Stimulated activated CD8-positive, alpha-beta memory T cell treated with anti-CD3 and anti-CD28 coated beads, Interleukin-2, amount 100 ng/mL, for 1 hour (primary cell): ENCODE results near the gene RHOG.
"Not testable (repeated sequence)": the region's sequence is repeated elsewhere in the genome, so short reads cannot be mapped to it uniquely, and the experiment has no call there.

Experiments used
- DNase-seq, 2 donors: peaks; one replicate each; pipeline ENCODE4 v3.0.0-alpha.2; 2020; ENCODE audit warnings: low read depth in 2 of 2

RHOG gene

DNA sequence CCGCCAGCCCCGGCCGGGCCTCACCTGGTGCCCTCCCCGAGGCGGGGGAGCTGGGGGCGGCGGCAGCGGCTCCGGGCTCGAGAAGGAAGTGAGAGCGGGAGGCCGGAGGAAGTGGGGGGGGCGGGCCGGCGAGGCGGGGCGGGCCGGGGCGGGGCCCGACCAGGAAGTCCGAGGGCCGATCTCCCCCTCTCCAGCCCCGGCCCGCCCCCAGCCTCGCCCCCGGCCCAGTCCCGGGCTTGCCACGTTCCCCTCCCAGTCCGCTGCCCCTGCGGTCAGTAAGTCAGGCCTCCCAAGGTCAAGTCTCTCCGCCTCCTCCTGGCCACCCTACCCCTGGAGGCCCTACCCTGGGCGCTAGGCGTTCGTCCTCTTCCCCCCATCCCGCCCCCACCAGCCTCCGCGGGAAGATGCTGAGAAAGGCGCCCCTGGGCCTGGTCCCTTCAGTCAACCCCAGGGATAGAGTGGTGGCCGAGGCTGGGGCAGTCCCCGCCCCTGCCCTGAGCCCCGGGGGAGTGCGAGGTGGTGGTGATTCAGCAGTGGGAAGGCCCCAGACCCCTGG is at the start of gene RHOG:
Gene RHOG, minus strand, starts transcription at position 90 of the 556 bp plus-strand sequence. CDS start 12,821 bp downstream, outside the sequence.
- DNase-seq: peak; percentile 35 to 57

DNA sequence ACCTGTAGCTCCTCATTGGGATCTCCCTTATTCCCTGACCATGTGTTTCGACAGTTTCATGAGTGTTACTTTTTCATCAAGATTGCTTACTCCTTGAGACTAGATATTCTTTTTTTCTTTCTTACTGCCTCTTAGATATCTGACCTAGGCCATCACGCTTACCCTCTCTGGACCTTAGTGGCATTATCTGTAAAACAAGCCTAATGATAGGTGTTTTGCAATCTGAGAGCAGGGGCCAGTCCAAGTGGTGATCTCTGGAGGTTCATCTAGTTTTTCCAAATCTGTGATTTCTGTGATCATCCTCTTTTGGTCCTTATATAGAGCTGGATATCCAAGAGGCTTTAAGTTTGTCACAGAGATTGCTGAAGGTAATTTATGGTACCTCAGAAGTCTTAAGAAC is 49.3 kb upstream of the RHOG start:
- DNase-seq: no peak

DNA sequence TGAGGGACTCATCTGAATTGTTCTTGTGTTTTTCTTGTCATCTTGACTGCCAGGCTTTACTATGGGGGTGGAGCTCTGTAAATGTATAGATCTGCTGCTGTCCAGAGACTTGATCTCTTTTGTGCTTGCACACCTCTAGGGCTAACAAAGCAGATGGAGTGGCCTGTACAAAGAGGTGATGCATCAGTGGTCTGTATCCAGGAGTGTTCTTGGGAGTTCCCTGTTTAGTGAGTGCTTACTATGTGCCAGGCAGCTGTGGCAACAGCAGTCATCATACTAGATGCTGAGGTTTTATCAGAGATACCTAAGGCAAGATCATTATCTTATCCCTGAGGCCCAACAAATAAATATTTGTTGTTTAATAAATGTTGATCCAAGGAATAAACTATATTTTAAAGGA is 48.1 kb upstream of the RHOG start:
- DNase-seq: no peak

DNA sequence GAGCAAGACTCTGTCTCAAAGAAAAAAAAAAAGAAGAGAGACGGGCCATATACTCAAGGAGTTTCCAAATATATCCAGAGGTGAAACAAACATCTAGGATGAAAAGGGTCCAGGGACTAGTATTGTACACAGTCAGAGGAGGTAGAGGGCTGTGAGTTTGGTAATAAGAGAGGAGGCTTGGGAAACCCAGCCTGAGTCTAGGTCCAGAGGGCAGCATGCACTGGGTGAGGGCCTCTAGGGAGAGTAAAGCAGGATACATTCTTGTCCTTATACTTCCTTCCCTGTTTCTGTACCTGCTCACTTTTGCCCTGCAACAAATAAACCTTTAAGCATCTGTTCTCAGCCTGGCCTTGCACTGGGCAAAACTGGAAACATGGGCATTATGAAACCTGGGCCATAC is 46.2 kb upstream of the RHOG start:
- no peak for DNase-seq

DNA sequence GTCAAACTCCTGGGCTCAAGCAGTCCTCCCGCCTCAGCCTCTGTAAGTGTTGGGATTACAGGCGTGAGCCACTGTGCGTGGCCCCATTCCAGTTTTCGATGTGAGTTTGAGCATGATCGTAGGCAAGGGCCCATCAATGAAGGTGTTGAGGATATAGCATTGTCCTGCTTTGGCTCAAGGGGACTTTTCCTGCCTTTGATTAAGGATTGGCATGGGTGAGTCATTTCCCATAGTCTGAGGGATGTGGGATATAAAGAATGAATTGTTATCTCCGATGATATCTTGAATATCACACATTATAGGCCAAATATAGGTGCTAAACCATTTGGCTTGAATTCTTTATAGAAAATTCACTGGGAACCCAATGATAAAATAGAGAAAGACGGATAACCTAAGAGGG is 45.1 kb upstream of the RHOG start:
- no peak for DNase-seq

DNA sequence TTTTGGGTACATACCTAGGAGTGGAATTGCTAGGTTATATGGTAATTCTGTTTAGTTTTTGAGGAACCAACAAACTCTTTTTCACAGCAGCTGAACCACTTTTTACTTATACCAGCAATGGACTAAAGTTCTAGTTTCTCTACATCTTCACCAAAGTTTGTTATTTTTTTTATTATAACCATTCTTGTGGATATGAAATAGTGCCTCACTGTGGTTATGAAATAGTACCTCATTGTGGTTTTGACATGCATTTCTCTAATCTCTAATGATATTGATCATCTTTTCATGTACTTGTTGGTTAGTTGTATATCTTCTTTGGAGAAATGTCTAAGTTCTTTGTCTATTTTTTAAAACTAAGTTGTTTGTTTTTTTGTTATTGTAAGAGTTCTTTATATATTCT is 41.9 kb upstream of the RHOG start:
- no peak for DNase-seq

DNA sequence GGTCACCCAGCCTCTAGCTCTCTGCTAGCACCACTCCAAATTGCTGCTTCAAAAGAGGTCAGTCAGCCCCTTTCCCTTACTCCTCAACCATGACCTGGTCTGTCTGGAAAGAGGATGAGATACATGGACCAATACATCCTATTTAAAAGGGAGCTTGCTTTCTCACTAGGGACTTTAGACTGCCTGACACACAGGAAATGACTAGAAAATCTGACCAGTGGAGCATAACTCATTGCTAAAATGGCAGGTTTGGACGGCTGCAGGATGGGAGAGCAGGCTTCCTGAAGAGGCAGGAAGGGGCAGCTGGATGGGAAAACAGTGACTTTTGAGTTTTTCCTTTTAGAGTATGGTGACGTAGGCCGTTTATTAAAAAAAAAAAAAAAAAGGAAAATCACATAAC is 40.0 kb upstream of the RHOG start:
- DNase-seq: no peak

DNA sequence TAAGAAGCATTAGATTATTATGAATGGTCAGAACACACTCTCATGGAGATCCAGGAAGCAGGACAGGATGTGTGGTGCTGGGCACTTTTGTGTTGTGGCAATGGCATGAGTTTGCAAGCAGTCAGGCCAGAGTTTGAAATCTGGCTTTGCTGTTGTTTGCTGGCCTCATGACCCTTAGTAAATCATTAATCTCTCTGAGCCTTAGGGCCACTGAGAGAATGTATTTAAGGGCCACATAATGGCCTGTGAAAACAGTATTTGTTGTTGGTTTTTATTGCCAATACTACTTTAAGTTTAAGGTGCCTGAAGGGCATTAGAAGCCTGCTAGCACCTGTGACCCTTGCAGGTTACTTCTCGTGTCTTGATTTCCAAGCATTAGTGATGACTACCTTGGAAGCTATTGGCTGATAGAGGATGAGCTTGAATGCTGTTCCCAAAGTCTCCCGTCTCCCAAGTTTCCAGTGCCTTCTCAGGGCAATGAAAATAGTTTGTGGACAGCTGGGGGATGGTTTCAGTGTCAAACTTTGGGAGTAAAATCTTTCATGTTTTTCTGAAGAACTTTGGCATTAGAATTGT is 39.3 kb upstream of the RHOG start:
- no peak for DNase-seq

DNA sequence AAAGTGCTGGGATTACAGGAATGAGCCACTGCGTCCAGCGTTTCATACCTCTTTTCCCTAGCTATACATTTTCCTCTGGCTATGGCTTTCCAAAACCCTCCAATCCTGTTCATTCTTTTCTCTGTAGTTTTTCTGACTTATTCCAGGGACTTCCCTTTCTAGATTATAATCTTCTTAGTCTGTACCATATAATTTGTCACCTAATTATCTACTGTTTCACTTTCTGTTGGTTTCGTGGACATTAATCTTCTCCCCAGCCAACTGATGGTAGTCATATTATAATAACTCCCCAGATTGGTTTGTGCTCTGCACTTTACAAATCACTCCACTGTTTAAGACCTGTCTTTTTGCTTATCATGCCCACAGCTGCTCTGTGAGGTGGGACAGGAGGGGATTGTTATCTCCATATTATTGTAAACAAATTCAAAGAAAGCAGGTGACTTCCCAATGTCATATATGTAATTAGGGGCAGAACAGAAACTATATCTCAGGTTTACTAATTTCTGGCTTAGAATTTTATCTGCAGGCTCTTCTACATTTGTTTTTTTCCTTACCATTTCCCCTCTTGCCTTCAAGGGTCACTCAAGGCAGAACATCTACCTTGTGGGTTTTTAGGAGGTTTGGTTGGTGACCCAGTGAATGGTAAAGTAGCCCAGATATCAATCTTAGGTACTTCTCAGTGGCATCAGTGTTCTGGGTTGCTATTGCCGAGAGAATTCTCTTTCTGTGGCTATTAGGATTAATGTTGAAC is 38.6 kb upstream of the RHOG start:
- DNase-seq: no peak

DNA sequence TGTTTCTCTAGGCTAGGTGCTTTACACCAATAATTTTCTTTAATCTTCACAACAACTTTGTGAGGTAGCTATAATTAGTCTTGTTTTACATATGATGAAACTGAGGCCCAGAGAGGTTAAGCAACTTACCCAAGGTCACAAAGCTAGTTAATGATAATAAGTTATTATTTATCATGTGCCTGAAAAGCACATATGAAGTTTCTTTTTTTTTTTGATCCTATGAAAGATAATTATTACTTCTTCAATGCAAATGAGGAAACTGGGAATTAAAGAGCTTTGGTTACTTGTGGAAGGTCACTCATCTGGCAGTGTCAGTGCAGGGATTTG is 37.5 kb upstream of the RHOG start:
- no peak for DNase-seq

DNA sequence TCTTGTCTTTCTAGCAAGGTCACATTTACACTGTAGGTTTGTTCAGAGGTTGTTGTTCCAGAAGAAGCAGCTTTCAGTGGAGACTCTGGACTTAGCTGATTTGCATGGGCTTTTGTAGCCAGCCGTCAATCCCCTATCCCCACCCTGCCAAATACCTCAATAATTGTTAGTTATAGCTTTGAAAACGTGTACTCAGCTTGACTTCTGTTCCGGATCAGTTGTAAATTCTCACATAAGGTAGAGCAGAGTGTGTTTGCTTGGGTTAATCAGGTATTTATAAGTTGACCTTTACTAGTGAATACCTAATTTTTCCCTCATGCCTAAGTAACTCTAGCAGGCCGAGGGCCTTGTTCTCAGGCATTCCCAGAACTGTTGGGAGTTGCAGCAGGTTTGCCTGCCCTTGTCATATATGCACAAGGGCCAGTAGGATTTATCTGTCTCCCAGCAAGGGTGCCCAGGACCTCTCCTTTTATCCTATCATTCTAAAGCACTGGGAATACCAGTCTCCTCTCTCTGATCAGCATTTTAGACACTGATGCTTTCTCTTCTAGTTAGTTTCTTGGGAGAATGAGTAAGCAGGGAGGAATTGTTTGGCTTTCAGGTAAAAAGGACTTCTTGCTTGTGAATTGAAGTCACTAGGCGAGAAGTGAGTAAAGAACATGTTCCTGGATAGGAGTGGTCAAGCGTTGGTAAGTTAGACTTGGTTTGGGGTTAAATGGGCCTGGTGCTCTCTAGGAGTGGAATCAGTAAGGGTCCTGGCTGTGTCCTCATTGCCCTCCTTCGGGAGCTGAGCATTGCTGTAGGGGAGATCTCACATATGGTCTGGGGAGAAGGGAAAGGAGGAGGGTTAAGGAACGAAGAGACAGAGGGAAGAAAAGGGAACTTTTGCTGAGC is 36.9 kb upstream of the RHOG start:
- DNase-seq: no peak

DNA sequence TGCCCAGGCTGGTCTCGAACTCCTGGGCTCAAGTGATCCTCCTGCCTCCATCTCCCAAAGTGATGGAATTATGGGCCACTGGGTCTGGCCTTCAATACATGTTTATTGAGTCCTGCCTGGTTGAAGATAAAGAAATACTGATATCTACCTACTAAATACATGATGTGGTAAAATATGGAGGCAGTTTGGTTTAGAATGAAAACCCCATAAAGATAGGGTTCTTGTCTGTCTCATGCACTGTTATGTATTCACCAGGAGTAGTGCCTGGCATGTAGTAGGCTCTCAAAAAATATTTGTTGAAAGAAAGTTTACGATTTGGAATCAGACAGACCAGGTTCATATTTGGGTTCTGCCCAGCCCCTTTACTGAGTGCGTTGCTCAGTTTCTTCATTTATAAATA is 35.9 kb upstream of the RHOG start:
- DNase-seq: no peak

DNA sequence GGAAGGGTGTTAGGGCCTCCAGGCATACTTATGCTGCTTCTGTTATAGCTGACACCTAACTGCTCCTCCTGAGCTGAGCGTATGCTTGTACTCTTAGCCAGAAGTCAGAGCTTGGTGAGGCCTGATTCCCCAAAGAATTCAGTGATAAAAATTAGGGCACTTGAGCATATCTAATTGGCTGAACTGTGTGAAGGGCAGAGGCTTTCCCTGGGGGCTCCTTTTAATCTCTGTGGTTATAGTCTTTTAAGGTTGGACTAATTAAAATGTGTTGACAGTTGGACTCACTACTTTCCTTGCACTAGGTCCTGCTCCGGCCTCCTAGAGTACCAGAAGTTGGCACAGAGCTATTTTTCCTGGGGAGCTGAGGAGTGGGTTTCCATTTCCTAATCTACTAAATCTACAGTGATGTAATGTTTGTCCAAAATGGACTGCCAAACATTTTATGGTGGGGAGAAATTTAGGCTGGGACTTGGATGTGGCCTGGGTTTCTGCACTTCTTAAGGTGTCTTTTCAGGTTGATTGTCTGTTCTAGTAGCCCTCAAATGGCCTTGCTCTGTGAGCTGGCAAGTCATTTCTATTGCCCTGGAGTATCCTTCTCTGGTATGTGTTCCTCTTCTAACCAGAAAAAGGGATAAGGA is 33.1 kb upstream of the RHOG start:
- no peak for DNase-seq

DNA sequence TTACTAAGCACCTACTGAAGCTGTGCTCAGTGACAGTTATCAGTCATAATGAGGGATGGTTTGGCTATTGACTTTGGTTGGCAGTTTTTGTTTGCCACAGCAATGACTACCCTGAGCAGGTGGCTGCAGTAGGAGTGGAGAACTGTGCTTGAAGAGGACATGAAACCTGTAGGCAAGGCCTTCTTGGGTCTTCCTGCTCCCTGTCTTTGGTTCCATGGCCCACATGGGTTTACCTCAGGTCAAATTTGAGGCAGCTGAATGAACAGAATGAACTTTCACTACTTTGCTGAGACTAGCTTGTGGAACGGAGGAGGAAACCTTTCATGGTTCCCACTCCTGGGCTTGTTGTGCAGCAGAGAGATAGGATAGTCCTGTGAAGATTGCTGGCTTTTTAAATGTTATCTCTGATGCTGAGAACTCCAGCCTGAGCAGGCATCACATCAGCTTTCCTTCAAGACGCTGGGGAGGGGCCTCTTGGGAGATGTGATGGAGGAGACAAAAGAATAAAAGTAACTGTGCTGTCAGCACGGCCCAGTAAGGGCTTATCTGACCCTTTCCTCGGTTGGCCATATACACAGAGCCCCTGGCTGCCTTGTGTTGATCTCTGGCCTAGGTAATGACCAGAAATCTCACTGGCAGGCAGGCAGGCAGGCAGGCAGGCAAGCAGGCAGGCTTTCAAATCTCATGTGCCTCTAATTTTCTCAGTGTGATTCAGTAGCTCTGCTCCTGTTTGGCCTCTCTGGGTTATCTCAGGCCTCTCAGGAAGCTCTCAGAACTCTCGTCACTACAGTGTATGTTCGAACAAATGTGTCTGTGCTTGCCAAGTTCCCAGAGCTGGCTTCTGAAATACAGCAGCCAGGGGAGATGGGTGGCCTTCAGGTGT is 26.7 kb upstream of the RHOG start:
- DNase-seq: no peak

DNA sequence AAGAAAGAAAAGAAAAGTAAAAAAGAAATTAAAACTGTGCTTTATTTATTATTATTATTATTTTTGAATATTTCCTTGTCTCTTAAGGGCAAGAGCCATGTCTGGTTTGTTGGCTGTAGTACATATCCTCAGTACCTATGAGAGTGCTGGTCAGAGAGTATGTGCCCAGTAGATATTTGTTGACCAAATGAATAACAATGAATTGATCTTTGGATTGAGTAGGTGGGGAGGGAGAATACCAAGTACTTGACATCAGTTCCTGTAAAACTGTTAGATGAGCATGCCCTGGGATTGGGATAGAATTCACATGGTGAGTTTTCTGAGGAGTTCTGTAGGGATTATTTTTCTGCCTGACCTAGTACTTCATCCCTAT is 26.1 kb upstream of the RHOG start:
- DNase-seq: no peak

DNA sequence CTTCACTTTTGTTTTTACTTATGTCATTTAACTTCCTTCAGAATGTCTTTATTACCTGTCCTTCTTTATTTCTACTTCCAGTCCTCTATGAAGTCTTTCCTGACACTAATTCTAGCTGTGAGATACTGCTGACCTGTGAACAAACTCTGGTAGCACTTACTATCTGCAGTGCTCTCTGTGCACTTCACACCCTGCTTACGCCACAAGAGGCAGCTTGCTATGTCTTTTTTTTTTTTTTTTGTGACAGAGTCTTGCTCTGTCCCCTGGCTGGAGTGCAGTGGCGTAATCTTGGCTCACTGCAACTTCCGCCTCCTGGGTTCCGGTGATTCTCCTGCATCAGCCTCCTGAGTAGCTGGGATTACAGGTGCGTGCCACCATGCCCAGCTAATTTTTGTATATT is 25.4 kb upstream of the RHOG start:
- no peak for DNase-seq

DNA sequence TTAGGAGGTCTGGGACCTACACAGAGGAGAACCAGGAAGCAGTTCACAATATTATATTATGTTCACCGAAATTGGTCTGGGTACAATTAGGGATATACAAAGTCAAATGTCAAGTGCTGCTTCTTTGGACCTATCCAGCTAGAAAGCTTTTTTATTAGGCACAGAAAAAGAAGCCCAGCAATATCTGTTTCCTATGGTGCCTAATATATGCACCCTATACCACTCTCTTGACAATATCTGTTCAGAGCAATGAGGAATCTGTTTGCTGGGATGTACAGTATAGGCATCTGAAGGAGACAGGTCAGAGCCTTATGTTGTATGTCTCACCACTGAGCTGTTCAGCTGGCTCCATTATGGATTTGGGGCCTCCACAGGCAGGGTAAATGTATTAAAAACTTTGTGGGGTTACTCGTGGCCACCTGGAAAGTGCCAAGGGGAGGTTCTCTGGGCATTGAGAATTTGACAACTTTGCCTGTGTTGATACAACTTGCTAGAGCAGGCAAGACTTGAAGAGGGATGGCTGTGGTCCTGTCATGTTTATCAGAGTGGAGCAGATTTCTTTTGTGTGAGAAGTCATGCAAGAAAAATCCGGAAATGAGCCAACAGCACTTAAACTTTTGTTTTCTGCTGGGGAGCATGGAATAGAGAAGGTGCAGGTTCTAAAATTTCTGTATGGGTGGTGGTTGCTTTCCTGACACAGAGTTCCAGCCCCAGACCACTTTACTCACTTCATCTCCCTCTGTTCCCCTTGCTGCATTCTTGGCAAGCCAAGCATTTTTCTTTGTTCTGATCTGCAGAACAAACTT is 24.8 kb upstream of the RHOG start:
- no peak for DNase-seq

DNA sequence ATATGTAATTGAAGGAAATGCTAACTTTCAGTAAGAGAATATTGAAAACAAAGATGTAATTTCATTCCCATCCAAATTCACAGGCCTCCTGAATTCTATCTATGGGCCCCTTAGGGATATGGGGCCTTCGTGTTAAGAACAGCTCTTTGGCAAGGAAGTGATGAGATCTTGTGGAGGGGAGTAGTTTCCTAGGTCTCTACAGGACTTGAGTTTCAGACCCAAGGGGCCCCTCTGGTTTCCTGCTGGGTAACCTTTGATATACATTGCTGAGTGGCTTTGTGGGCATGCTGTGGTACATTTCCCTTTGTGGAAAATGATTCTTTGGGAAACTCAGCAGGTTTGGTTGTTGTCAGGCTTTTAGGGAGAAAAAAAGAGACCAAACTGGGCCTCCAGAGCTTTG is 20.9 kb upstream of the RHOG start:
- DNase-seq: no peak

DNA sequence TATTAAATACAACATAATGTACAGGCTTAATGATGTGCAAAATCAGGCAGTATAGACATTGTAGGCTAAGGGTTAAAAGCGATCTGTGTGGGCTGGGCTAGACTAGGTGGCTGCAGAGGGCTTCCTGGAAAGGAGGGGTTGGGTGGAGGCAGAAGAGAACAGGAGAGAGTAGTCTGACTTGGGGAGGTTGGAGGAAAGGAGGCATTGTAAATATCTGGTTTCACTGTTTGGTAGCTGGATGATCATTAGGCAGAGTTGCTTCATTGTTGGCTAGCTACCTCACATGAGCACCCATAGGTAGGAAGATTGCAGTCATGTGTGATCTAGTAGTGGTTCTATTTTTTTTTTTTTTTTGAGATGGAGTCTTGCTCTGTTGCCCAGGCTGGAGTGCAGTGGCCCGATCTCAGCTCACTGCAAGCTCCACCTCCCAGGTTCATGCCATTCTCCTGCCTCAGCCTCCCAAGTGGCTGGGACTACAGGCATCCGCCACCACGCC is 20.2 kb upstream of the RHOG start:
- not testable (repeated sequence) for DNase-seq

DNA sequence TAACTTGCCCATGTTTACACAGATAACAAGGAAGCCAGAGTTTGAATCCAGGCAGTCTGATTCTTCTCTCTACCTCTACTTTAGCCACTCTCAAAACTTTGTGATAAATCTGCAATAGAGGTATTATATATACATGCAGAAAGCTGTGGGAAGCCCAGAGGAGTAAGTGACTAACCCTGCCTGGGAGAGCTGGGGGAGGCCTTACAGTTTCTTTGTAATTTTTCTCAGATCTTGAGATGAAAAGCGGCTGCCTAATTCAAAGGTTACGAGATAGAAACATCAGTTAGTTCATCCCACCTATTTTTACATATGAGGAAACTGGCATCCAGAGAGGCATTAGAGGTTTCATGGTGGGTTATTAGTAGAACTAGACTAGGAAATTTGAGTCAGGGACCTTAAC is 19.6 kb upstream of the RHOG start:
- DNase-seq: no peak
